Thyroid gland (tissue), 4 donors: Measurements from ENCODE around the gene FYB1.

Source experiments
- POLR2A ChIP-seq, 2 donors: fragments of 450-650 bp; IDR thresholded peaks; one replicate each; pipeline ENCODE4 v1.6.1; 2017; ENCODE audit warnings: antibody characterized with exemption in 2 of 2, mild to moderate bottlenecking in 2 of 2, moderate library complexity in 1 of 2
- TF ChIP-seq, protein P1 (sequence below), 6 experiments: fragments of 200-600 bp in 3 of 6; fragments of 450-650 bp in 3 of 6; sonication (generic) in 3 of 6; IDR thresholded peaks; one replicate each; pipeline ENCODE4 v1.5.1; 2016 to 2019; ENCODE audit warnings: antibody characterized with exemption in 6 of 6, mild to moderate bottlenecking in 2 of 6, inconsistent platforms in 1 of 6, moderate library complexity in 1 of 6

DNA sequence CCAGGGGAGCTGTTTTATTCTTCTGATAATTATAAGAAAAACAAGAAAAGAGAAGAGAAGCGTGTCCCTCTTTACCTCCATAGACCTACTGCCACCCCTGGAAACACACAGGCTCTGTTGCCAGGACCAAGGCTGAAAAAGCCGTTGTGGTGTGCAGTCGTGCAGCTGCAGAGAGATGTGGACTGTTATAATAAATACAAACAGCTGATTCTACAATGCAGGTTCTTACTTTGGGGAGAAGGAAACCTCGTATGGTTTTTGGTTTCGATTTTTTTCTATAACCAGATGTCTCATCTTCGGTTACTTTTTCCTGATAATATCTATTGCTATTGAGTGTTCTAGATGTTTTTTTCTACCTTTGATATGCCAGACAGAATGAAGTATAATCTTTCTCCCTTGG, 28.1 kb downstream of the FYB1 start:
- TF ChIP-seq, protein P1, sequence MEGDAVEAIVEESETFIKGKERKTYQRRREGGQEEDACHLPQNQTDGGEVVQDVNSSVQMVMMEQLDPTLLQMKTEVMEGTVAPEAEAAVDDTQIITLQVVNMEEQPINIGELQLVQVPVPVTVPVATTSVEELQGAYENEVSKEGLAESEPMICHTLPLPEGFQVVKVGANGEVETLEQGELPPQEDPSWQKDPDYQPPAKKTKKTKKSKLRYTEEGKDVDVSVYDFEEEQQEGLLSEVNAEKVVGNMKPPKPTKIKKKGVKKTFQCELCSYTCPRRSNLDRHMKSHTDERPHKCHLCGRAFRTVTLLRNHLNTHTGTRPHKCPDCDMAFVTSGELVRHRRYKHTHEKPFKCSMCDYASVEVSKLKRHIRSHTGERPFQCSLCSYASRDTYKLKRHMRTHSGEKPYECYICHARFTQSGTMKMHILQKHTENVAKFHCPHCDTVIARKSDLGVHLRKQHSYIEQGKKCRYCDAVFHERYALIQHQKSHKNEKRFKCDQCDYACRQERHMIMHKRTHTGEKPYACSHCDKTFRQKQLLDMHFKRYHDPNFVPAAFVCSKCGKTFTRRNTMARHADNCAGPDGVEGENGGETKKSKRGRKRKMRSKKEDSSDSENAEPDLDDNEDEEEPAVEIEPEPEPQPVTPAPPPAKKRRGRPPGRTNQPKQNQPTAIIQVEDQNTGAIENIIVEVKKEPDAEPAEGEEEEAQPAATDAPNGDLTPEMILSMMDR (IDR thresholded peaks at IDR 0.05), result no peak
- TF ChIP-seq POLR2A (IDR thresholded peaks at IDR 0.05), result no peak
